ENCODE results near the gene PCCA. TPM values are rescaled to one million over a fixed set of nuclear protein-coding genes. Genes with fewer than 3 reads are reported as not detected.

Gene PCCA
- total RNA-seq, 1 donor from 2014 or later, result 229 TPM

- Histone ChIP-seq H3K9ac (ENCODE audit: low read depth in 1 of 3, low read length in 3 of 3) (no peak overlapping the region), H3K36me3 (ENCODE audit: control insufficient read depth in 3 of 3, insufficient read depth in 3 of 3, low read length in 3 of 3) (no peaks in the 10 kb centered on the region), H3K27me3 (ENCODE audit: control insufficient read depth in 3 of 3, insufficient read depth in 3 of 3, low read length in 3 of 3) (no peaks in the 10 kb centered on the region), H3K4me1 (ENCODE audit: control insufficient read depth in 3 of 3, insufficient read depth in 3 of 3, low read length in 3 of 3) (no peaks in the 10 kb centered on the region), H3K27ac (ENCODE audit: low read depth, low read length) (no peak overlapping the region), H3K9me3 (ENCODE audit: control insufficient read depth in 3 of 3, low read length in 3 of 3) (no peaks in the 10 kb centered on the region), H3K4me3 (ENCODE audit: low read length in 3 of 3) (no peak overlapping the region)
These were observed 248.1 kb downstream of the PCCA start for GRCh38 chr13:100336795-100337516.

- Histone ChIP-seq H3K9me3 (ENCODE audit: control insufficient read depth in 3 of 3, low read length in 3 of 3) (no peaks in the 10 kb centered on the region), H3K27me3 (ENCODE audit: control insufficient read depth in 3 of 3, insufficient read depth in 3 of 3, low read length in 3 of 3) (no peaks in the 10 kb centered on the region), H3K36me3 (ENCODE audit: control insufficient read depth in 3 of 3, insufficient read depth in 3 of 3, low read length in 3 of 3) (no peaks in the 10 kb centered on the region), H3K4me1 (ENCODE audit: control insufficient read depth in 3 of 3, insufficient read depth in 3 of 3, low read length in 3 of 3) (no peaks in the 10 kb centered on the region), H3K27ac (ENCODE audit: low read depth, low read length) (no peak overlapping the region), H3K9ac (ENCODE audit: low read depth in 1 of 3, low read length in 3 of 3) (no peak overlapping the region), H3K4me3 (ENCODE audit: low read length in 3 of 3) (no peak overlapping the region)
These were observed 249.4 kb downstream of the PCCA start for GRCh38 chr13:100338275-100338674.

- H3K9ac ChIP-seq (ENCODE audit: low read depth in 1 of 3, low read length in 3 of 3), result no peak overlapping the region
- no peaks in the 10 kb centered on the region for H3K9me3 ChIP-seq (ENCODE audit: control insufficient read depth in 3 of 3, low read length in 3 of 3)
- no peaks in the 10 kb centered on the region for H3K36me3 ChIP-seq (ENCODE audit: control insufficient read depth in 3 of 3, insufficient read depth in 3 of 3, low read length in 3 of 3)
- no peaks in the 10 kb centered on the region for H3K4me1 ChIP-seq (ENCODE audit: control insufficient read depth in 3 of 3, insufficient read depth in 3 of 3, low read length in 3 of 3)
- no peak overlapping the region for H3K27ac ChIP-seq (ENCODE audit: low read depth, low read length)
- no peaks in the 10 kb centered on the region for H3K27me3 ChIP-seq (ENCODE audit: control insufficient read depth in 3 of 3, insufficient read depth in 3 of 3, low read length in 3 of 3)
- no peak overlapping the region for H3K4me3 ChIP-seq (ENCODE audit: low read length in 3 of 3)
These were observed 250.6 kb downstream of the PCCA start for GRCh38 chr13:100339411-100339940.

- H3K27ac ChIP-seq (ENCODE audit: low read depth, low read length), result no peak overlapping the region
- H3K36me3 ChIP-seq (ENCODE audit: control insufficient read depth in 3 of 3, insufficient read depth in 3 of 3, low read length in 3 of 3), result peaks cover 0 to 3% (median 0%) of the 10 kb centered on the region in 3 donors
- no peaks in the 10 kb centered on the region for H3K4me1 ChIP-seq (ENCODE audit: control insufficient read depth in 3 of 3, insufficient read depth in 3 of 3, low read length in 3 of 3)
- H3K9ac ChIP-seq (ENCODE audit: low read depth in 1 of 3, low read length in 3 of 3), result no peak overlapping the region
- H3K9me3 ChIP-seq (ENCODE audit: control insufficient read depth in 3 of 3, low read length in 3 of 3), result peaks cover 0 to 3% (median 0%) of the 10 kb centered on the region in 3 donors
- no peak overlapping the region for H3K4me3 ChIP-seq (ENCODE audit: low read length in 3 of 3)
- H3K27me3 ChIP-seq (ENCODE audit: control insufficient read depth in 3 of 3, insufficient read depth in 3 of 3, low read length in 3 of 3), result no peaks in the 10 kb centered on the region
These were observed 252.0 kb downstream of the PCCA start for GRCh38 chr13:100340865-100341264.

GRCh38 chr13:100341327-100341726 is 252.4 kb downstream of the PCCA start:
- Histone ChIP-seq H3K4me3 (ENCODE audit: low read length in 3 of 3) (no peak overlapping the region), H3K9me3 (ENCODE audit: control insufficient read depth in 3 of 3, low read length in 3 of 3) (peaks cover 0 to 3% (median 0%) of the 10 kb centered on the region in 3 donors), H3K27me3 (ENCODE audit: control insufficient read depth in 3 of 3, insufficient read depth in 3 of 3, low read length in 3 of 3) (no peaks in the 10 kb centered on the region), H3K9ac (ENCODE audit: low read depth in 1 of 3, low read length in 3 of 3) (no peak overlapping the region), H3K36me3 (ENCODE audit: control insufficient read depth in 3 of 3, insufficient read depth in 3 of 3, low read length in 3 of 3) (peaks cover 0 to 3% (median 0%) of the 10 kb centered on the region in 3 donors), H3K27ac (ENCODE audit: low read depth, low read length) (no peak overlapping the region), H3K4me1 (ENCODE audit: control insufficient read depth in 3 of 3, insufficient read depth in 3 of 3, low read length in 3 of 3) (no peaks in the 10 kb centered on the region)

GRCh38 chr13:100344544-100344943 is 255.7 kb downstream of the PCCA start:
- Histone ChIP-seq H3K4me1 (ENCODE audit: control insufficient read depth in 3 of 3, insufficient read depth in 3 of 3, low read length in 3 of 3) (peaks cover 0 to 3% (median 0%) of the 10 kb centered on the region in 3 donors), H3K27me3 (ENCODE audit: control insufficient read depth in 3 of 3, insufficient read depth in 3 of 3, low read length in 3 of 3) (no peaks in the 10 kb centered on the region), H3K9me3 (ENCODE audit: control insufficient read depth in 3 of 3, low read length in 3 of 3) (peaks cover 0 to 3% (median 0%) of the 10 kb centered on the region in 3 donors), H3K9ac (ENCODE audit: low read depth in 1 of 3, low read length in 3 of 3) (no peak overlapping the region), H3K27ac (ENCODE audit: low read depth, low read length) (no peak overlapping the region), H3K4me3 (ENCODE audit: low read length in 3 of 3) (no peak overlapping the region), H3K36me3 (ENCODE audit: control insufficient read depth in 3 of 3, insufficient read depth in 3 of 3, low read length in 3 of 3) (peaks cover 0 to 3% (median 0%) of the 10 kb centered on the region in 3 donors)

- no peak overlapping the region for H3K4me3 ChIP-seq (ENCODE audit: low read length in 3 of 3)
- no peak overlapping the region for H3K27ac ChIP-seq (ENCODE audit: low read depth, low read length)
- H3K9ac ChIP-seq (ENCODE audit: low read depth in 1 of 3, low read length in 3 of 3), result no peak overlapping the region
- H3K9me3 ChIP-seq (ENCODE audit: control insufficient read depth in 3 of 3, low read length in 3 of 3), result peaks cover 0 to 3% (median 0%) of the 10 kb centered on the region in 3 donors
- H3K4me1 ChIP-seq (ENCODE audit: control insufficient read depth in 3 of 3, insufficient read depth in 3 of 3, low read length in 3 of 3), result peaks cover 0 to 7% (median 2%) of the 10 kb centered on the region in 3 donors
- H3K27me3 ChIP-seq (ENCODE audit: control insufficient read depth in 3 of 3, insufficient read depth in 3 of 3, low read length in 3 of 3), result no peaks in the 10 kb centered on the region
- H3K36me3 ChIP-seq (ENCODE audit: control insufficient read depth in 3 of 3, insufficient read depth in 3 of 3, low read length in 3 of 3), result peaks cover 0 to 3% (median 0%) of the 10 kb centered on the region in 3 donors
These were observed 259.1 kb downstream of the PCCA start for GRCh38 chr13:100347968-100348367.

GRCh38 chr13:100349594-100349993 is 260.7 kb downstream of the PCCA start:
- Histone ChIP-seq H3K9me3 (ENCODE audit: control insufficient read depth in 3 of 3, low read length in 3 of 3) (peaks cover 0 to 3% (median 0%) of the 10 kb centered on the region in 3 donors), H3K27me3 (ENCODE audit: control insufficient read depth in 3 of 3, insufficient read depth in 3 of 3, low read length in 3 of 3) (no peaks in the 10 kb centered on the region), H3K36me3 (ENCODE audit: control insufficient read depth in 3 of 3, insufficient read depth in 3 of 3, low read length in 3 of 3) (peaks cover 0 to 3% (median 0%) of the 10 kb centered on the region in 3 donors), H3K4me1 (ENCODE audit: control insufficient read depth in 3 of 3, insufficient read depth in 3 of 3, low read length in 3 of 3) (peaks cover 0 to 7% (median 2%) of the 10 kb centered on the region in 3 donors), H3K9ac (ENCODE audit: low read depth in 1 of 3, low read length in 3 of 3) (no peak overlapping the region), H3K4me3 (ENCODE audit: low read length in 3 of 3) (peak overlapping the region in 1 of 3 donors; percentile 24), H3K27ac (ENCODE audit: low read depth, low read length) (no peak overlapping the region)

- Histone ChIP-seq H3K4me1 (ENCODE audit: control insufficient read depth in 3 of 3, insufficient read depth in 3 of 3, low read length in 3 of 3) (peaks cover 0 to 7% (median 2%) of the 10 kb centered on the region in 3 donors), H3K27me3 (ENCODE audit: control insufficient read depth in 3 of 3, insufficient read depth in 3 of 3, low read length in 3 of 3) (no peaks in the 10 kb centered on the region), H3K9ac (ENCODE audit: low read depth in 1 of 3, low read length in 3 of 3) (no peak overlapping the region), H3K27ac (ENCODE audit: low read depth, low read length) (no peak overlapping the region), H3K9me3 (ENCODE audit: control insufficient read depth in 3 of 3, low read length in 3 of 3) (peaks cover 0 to under 1% (median 0%) of the 10 kb centered on the region in 3 donors), H3K4me3 (ENCODE audit: low read length in 3 of 3) (no peak overlapping the region), H3K36me3 (ENCODE audit: control insufficient read depth in 3 of 3, insufficient read depth in 3 of 3, low read length in 3 of 3) (no peaks in the 10 kb centered on the region)
These were observed 261.7 kb downstream of the PCCA start for GRCh38 chr13:100350601-100351000.

- Histone ChIP-seq H3K36me3 (ENCODE audit: control insufficient read depth in 3 of 3, insufficient read depth in 3 of 3, low read length in 3 of 3) (no peaks in the 10 kb centered on the region), H3K27ac (ENCODE audit: low read depth, low read length) (no peak overlapping the region), H3K9me3 (ENCODE audit: control insufficient read depth in 3 of 3, low read length in 3 of 3) (no peaks in the 10 kb centered on the region), H3K4me1 (ENCODE audit: control insufficient read depth in 3 of 3, insufficient read depth in 3 of 3, low read length in 3 of 3) (no peaks in the 10 kb centered on the region), H3K9ac (ENCODE audit: low read depth in 1 of 3, low read length in 3 of 3) (no peak overlapping the region), H3K4me3 (ENCODE audit: low read length in 3 of 3) (no peak overlapping the region), H3K27me3 (ENCODE audit: control insufficient read depth in 3 of 3, insufficient read depth in 3 of 3, low read length in 3 of 3) (no peaks in the 10 kb centered on the region)
These were observed 267.5 kb downstream of the PCCA start for GRCh38 chr13:100356426-100356825.
